GM21423 (cell line): ENCODE results near the gene C4BPA.

ENCODE experiments used
- ATAC-seq: cut with Tn5 transposase; IDR thresholded peaks from one replicate; pipeline ENCODE4 v1.9.1; 2021; ENCODE audit warnings: mild to moderate bottlenecking, moderate library complexity; ENCODE audit not compliant: unreplicated experiment

C4BPA gene

GRCh38 chr1:207112616-207113296 lies 8.7 kb downstream of the C4BPA start:
- ATAC-seq, result no peak

GRCh38 chr1:207115269-207115668 lies 11.2 kb downstream of the C4BPA start:
- ATAC-seq, result no peak

GRCh38 chr1:207124389-207124788 lies 20.4 kb downstream of the C4BPA start:
- ATAC-seq, result no peak

DNA sequence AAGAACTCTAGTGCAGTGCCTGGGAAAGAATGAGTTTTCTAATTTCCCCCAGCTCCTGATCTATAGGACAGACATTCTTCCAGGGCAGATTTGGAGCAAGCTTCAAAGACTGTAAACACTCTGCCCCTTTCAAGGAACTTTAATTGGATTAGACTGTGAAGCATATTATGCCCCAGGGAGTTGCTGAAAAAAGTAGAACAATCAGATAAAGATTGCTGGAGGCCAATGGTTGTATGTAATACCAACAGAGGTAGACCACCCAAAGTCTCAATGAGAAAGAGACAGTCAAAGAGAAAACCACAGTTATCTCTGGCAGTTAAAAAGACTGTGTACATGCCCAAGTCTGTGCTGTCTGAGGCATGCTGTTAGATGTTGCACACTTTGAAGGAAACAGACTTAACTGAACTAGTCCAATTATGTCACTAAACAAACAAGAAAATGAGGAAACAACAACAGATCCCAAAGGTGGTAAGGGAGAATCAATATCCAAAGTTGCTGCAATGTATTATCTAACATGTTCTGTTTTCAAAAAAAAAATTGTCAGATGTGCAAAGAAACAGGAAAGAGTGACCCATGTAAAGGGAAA lies 24.4 kb downstream of the C4BPA start:
- ATAC-seq, result no peak

DNA sequence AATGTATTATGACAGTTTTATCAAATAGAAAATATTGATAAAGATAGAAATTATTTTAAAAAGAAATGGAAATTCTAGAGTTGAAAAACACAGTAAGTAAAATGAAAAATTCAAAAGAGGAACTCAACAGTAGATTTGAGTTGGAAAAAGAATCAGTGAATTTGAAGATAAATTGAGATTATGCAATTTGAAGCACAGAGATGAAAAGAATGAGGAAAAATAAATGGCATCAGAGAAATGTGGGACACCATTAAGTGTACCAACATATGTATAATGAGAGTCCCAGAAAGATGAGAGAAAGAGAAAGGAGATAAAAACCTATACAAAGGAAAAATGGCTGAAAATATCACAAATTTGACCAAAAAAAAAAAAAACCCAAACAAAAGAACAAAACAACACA lies 25.0 kb downstream of the C4BPA start:
- no peak for ATAC-seq

DNA sequence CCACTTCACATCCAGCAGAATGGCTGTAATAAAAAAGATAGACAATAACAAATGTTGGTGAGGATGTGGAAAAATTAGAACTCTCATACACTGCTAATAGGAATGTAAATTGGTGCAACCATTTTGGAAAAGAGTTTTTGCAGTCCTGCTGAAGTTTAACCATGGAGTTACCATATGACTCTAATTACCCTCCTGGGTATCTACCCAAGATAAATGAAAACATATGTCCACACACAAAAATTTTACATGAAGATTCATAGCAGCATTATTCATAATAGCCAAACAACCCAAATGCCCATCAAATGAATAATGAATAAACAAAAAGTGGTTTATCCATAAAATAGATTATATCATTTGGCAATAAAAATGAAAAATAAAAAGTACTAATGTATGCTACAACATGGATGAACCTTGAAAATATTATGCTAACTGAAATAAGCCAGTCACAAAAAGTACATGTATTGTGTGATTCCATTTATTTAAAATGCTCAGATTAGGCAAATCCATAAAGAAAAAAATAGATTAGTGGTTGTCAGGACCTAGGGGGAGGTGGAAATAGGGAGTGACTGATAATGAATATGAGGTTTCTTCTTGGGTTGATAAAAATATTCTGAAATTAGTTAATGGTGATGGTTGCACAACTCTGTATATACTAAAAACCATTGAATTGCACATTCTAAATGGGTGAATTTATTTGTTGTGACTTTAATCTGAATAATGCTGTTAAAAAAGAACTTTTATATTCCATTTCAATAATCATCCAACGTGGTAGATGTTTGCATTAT lies 26.4 kb downstream of the C4BPA start:
- ATAC-seq, result no peak

DNA sequence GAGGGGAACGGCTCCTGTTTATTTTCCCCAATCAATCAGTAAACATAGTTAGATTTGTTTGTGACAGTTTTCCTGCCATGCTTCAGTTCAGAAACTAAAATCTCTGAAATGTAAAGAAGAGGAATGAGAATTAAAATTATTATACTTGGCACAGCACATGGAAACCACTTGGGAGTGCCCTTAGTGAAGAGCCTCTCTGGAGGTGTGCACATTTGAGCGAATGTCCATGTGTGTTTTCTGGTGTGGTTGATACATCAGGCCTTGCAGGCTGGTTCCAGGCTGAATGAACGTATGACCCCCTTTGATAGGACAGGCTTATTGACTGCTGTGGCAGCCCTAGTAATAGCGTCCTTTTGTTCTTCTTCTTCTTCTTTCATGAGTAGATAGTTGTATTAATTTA lies 27.1 kb downstream of the C4BPA start:
- ATAC-seq, result no peak

- no peak for ATAC-seq
Observed at GRCh38 chr1:207134581-207134980, 30.5 kb downstream of the C4BPA start.

GRCh38 chr1:207139616-207140015 lies 35.6 kb downstream of the C4BPA start:
- no peak for ATAC-seq

GRCh38 chr1:207140536-207140935 lies 36.5 kb downstream of the C4BPA start:
- no peak for ATAC-seq

GRCh38 chr1:207145401-207146058 lies 41.5 kb downstream of the C4BPA start:
- no peak for ATAC-seq

- ATAC-seq, result no peak
Observed at GRCh38 chr1:207151920-207152319, 47.9 kb downstream of the C4BPA start.

DNA sequence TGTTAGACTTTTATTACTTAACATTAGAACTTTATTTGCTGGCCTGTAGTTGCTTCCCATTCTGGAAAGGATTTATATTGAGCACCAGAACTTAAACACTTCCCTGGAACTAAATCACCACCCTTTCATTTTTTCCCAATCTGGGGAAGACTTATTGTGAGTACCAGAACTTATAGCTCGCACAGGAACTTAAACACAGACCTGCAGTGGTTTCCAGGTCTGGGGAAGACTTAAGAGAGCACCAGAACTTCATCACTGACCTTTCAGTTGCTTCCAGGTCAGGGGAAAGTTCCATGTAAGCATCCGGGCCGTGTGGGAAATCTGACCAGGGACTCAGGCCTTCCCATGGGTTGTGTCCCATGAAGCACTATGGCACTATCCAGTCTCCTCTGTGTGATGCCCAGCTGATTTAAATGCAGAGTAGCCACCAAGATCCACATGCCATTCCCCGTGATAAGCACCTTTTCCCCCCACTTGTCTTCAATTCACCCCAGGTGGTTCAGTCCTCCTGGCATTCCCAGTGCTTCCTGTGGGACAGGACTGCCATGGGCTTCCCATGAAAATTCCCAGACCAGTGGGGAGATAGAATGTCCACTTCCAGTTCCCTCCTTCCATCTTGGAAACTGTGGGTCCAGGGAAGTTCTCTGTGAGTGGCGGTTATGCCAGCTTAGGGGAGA lies 48.9 kb downstream of the C4BPA start:
- no peak for ATAC-seq

DNA sequence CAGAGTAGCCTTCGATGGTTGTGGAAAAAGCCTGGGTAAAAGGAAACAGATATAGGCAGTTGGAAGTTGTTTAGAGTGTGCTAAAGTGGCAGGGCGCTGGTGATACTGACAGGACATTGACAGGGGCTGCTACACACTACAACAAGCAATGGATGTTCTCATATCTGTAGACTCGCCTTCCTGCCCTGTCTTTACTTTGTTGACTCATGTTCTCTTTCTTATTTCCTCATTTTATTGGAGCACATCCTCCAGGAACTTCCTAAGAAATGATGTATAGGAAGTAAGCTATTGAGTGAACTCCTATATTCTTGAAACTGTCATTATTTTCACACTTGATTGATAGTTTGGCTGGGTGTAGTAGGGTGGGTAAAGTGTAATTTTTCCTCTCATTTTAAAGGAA lies 51.0 kb downstream of the C4BPA start:
- ATAC-seq, result no peak

GRCh38 chr1:207156095-207156494 lies 52.1 kb downstream of the C4BPA start:
- no peak for ATAC-seq

- no peak for ATAC-seq
Observed at GRCh38 chr1:207156826-207157225, 52.8 kb downstream of the C4BPA start.

DNA sequence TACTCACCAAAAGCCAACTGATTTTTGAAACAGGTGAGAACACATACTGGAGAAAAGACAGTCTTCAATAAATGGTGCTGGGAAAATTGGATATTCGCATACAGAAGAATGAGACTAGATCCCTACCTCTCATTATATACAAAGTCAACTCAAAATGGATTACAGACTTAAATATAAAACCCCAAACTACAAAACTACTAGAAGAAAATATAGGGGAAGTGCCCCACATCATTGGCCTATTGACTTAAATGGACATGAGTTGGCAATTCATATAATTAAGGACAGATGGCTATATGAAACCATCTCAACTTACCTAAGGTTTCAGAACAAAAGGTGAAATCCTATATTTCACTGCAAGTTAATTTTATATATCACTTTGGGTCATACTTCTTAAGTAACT lies 60.1 kb downstream of the C4BPA start:
- no peak for ATAC-seq

GRCh38 chr1:207172321-207172720 lies 68.3 kb downstream of the C4BPA start:
- no peak for ATAC-seq

DNA sequence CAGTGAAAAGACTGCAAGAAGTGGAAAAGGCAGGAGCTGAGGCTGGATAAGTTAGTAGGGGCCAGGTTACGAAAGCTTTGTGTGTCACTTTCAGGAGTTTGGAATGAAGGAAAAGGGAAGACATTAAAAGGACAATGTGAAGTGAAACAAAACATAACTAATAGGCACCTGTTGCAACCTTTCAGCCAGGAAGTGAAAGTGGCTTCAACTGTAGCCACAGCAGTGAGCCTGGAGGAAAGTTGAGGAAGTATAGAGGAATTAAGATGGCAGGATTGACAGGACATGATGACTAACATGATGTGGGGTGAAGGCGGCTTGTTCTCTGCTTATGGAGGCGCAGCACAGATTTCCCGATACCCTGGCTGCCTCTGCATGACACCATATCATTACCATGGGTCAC lies 68.9 kb downstream of the C4BPA start:
- no peak for ATAC-seq

GRCh38 chr1:207173396-207173795 lies 69.4 kb downstream of the C4BPA start:
- no peak for ATAC-seq

- no peak for ATAC-seq
Observed at GRCh38 chr1:207174913-207175312, 70.9 kb downstream of the C4BPA start.
